Measurements from ENCODE around the gene CHI3L2.
"Not testable (repeated sequence)": the region's sequence is repeated elsewhere in the genome, so short reads cannot be mapped to it uniquely, and the experiment has no call there.

Gene CHI3L2

DNA sequence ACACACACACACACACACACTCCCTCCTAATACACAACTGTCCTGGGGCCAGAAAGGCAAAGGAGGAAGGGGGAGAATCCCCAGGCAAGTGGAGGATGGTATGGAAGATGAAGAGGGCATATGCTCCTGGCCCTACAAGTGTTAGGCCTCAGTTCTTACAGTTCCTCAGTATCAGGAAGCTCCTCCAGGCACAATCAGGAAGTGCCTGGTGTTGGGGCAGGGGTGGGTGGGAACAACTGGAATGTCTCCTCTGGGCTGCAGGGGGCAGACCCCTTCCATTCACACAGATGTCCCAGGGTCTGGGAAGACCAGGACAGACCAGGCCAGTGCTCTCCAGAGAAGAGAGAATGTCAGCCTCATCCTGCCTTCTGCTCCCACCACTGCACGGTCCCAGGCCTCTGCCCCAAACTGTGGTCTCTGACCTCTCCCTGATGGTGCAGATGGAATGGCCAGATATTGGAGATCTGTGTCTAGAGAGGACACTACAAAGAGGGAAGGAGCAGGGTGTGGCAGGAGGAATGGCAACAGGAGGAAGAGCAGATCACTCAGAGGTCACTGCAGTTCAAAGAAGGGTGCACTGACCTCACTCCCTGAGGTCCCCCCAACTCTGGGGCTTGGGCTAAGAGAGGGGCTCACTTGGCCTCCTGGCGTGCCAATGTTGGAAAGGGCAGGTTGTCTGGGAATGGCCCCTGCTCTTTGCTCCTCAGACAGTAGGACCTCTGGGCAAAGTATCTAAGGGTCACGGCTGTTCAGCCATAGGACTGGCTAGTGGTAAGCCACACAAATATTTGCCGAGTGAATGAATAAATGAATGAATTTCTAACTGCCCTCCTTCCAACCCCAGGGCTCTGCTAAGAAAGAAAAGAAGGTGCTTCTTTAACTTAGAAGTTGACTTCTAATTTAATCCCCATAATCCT lies 24.5 kb upstream of the CHI3L2 start:
- DNase-seq, result no peak

DNA sequence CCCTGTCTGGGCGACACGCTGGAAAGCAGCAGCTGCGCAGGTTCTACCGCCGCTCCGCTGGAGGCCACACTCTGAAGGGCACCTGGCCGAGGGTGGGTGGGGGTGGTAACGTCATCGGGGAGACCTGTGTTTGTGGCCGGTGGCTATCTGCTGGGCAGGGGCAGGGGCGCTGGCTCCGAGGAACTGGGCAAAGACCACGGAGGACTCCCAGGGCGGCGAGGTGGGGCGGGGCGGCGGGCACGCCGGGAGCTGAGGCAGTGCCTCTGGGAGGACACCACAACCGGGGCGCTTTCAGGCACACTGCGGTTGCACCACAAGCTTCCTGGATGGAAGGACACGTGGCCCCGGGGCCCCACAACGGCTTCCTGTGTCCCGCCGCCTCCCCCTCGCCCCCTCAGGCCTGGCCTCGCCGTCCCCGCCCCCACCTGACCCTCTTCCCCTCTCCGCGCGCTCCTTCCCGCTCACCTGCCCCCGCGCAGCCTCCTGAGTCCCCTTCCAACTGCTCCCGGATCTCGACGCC lies 23.8 kb upstream of the CHI3L2 start:
- DNase-seq, result peak; percentile 81

DNA sequence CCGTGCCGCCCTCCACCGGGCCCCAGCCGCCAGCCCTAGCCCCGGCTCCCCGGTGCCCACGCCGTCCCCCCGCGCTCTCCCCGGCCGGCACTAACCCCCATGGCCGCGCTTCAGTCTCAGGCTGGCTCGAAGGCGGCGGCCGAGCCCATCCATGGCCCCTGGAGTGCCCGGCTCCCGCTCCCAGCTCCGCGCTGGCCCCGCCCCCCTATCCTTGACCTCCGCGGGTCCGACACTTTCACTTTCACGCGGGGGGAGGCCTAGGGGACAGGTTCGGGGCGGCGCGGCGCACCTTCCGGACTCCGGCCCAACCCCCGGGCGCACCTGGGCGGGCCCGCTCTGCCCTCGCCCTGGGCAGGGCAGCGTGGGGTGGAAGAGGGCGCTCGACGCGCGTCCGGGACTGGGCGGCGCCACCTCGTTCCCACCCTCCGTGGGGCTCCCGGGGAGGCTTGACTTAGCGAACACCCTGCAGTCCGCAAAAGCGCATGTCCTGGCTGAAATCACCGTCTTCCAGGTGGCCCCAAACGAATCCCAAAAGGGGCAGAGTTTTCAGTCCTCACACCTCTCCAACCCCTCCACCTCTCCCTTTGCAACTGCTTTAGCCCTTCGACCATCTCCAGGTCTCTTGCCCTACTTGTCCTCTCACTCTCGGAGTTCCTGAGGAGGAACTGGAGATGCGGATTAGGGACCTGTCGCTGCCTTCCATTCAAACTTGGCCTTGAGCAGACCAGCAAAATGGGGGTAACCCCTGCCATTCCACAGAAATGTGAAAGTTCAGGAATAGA lies 23.1 kb upstream of the CHI3L2 start:
- peak; percentile 73 for DNase-seq

DNA sequence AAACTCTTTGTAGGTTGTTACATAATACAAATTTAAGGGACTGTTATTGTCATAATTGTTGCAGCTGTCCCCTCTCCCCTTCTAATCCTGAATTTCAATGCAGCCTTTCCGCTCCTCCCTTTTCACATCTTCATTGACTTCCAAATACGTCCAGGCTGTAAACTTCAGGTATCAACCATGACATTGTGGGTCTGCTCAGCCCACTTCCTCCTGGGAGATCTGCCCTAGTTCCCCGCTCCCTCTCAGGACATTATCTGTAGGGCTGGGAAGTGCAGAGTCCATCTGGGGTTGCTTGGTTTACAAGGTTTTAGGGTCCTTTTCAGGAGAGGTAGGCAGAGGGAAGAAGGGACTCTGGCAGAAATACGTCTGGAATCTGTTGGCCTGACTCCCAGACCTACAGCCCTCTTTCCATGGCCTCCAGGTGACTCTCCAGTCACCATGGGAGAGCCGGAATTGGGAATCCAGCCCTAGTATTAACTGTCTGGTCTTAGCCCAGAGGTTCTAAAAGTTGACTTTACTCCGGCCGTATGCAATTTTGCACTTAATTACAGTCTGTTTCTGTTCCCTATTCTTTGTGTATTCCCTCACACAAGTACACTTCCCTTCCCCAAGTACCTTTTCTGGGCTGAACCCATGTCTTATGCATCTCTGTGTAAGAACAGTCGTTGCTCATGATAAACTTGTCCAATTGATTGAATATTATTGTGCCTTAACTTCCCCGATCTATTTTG lies 22.4 kb upstream of the CHI3L2 start:
- no peak for DNase-seq

DNA sequence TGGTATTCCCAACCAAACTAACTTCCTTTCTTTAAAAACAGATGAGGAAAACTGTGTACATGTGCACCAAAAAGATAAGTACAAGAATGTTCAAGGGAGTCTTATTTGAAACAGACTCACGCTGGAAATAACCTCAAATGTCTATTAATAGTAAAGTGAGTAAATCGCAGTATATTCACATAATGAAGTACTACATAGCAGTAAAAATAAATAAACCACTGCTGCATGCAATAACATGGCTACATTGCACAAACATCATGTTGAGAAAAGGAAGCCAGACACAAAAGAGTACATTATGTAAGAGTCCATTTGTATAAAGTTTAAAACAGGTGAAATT lies 21.8 kb upstream of the CHI3L2 start:
- DNase-seq, result no peak

DNA sequence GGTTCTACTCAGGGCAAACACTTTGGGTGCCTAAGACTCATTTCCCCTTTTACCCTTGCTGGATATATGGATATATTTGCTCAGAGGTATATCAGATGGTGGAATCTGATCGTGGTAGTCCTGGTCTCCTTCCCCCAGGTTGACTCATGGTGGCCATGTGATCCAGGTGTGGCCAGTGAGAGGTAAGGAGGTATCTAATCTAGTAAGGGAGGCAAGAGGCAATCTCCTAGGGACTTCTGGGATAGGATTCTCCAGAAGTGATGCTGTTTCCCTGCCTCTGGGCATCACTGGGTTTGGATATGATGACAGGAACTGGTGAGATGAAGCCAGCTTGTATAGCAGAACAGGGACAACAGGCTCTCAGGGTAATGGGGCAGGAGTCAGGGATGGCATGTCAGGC lies 18.6 kb upstream of the CHI3L2 start:
- DNase-seq, result no peak

DNA sequence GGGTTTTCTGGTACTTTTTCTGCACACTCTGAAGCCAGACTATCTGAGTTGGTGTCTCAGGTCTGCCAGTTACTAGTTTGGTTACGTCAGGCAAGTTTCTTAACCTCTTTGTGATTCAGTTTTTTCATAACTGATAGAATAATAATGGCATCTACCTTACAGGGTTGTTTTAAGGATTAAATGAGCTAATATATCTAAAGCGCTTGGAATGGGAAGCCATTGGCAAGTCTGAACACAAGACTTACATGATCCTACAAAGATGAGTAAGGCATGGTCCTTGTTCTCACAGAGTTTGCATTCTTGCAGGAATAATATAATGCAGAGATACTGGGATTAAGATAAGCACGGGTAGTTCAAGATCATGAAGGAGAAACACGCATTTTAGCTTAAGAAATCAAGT lies 17.9 kb upstream of the CHI3L2 start:
- DNase-seq, result no peak

DNA sequence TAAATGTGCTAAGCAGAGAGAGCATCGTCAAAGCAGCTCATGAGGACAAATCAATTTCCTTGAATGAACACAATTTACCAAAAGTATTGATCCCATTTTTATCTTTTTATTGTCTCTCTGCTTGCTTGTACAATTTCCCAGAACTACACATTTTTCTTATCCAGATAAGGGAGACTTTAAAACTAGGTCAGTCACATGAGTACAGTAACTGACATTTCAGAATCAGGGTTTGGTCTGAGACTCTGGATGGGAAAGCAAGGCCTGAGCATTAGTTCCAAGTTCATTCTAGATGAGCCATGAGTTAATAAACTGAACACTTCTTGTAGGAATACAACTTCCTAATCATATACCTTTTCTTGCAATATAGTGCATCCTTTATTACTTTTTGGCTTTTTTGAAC lies 15.6 kb upstream of the CHI3L2 start:
- no peak for DNase-seq

DNA sequence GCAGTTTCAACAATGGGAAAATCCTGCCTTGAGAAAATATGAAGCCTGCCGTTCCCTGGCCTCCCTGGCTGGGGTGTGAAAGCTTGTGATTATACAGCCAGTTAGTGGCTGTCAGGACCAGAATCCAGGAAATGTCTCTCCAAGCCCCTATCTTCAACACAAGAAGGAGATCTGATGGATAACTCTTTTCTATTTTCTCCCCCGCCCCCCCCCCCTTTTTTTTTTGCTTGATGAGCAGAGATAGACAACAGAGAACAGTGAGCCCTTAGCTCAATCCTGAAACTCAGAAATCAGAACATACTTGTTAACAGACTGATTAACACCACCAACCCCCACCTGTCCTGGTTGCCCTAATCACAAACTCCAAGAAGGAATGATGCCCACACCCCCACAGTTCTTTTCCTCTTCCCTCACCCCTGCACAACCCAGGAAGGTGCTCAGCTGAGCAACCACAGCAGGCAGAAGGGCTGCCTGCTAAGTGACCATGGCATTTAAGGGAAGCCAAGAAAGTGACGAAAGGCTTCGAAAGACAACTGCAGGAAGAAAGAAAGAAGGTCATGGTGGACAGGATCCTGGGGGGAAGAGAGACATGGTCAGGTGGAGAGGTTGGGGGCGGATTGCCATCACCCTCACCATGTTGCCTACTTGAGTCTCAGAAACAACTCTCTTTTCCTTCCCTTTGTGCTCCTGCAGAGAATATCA lies 14.7 kb upstream of the CHI3L2 start:
- DNase-seq, result no peak

DNA sequence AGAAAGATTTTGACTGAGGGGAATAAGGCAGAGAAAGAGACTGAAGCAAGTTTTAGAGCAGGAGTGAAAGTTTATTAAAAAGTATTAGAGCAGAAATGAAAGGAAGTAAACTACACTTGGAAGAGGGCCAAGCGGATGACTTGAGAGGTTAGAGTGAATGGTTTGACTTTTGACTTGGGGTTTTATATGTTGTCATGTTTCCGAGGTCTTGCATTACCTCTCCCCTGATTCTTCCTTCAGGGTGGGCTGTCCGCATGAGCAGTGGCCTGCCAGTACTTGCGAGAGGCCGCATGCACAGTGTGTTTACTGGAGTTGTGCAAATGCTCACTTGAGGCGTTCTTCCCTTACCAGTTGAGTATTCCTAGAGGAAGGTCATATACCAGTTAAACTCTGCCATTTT lies 14.1 kb upstream of the CHI3L2 start:
- no peak for DNase-seq

DNA sequence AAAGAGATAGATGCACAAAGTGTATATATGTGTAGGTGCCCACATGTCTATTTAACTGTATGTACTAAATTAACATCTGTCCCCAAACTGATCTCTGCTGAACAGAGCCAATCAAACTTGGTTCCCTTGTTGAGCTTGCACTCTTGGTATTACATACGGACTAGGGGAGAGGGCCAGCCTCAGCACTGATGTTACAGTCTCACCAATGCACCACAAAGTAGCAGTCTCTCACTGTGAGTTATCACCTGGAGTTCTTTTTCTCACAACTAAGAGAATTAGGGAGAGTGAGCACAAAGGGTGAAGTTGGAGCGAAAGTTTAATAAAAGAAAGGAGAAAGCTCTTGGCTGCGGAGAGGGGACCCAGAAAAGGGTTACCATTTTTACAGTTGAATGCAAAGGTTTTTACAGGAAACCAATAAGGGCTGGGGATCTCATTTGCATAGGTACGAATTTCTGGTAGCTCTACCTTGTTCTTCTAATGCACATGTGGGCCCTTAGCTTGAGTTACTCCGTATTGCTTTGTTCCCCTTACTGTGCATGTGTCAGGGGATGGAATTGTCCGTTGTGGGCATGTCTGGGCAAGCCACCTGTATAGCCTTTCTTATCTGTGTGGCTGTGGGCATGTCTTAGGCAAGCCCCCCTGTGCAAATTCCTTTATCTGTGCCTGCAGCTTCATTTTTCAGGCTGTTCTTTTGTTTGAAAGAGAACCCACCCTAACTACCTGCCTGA lies 13.3 kb upstream of the CHI3L2 start:
- peak; percentile 66 for DNase-seq

DNA sequence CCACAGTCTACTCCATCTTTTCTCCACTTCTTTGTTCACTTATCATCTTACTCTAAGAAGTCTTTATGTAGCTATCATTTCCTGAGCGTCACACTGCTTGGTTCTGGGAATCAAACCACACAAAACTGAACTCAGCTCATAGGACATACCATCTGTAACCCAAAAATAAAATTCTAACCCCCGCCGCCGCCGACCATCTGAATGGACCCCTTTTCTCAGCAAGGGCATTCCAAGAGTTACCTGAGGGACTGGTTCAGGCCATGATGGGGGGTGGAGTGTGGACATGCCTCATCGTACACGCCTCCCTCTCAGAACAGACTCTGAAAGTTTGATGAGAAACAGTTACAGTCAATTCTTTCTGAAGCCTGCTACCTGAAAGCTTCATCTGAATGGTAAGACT lies 12.6 kb upstream of the CHI3L2 start:
- DNase-seq, result no peak

DNA sequence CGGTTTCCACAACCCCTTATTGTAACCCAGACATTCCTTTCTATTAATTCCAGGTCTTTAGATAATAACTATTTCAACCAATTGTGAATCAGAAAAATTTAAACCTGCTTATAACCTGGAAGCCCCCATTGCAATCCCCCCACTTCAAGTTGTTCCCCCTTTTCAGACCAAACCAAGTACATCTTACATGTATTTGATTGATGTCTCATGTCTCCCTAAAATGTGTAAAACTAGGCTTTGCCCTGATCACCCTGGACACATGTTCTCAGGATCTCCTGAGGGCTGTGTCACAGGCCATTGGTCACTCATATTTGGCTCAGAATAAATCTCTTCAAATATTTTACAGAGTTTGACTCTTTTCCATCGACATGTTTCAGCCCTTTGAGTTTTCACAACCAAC lies 12.2 kb upstream of the CHI3L2 start:
- DNase-seq, result not testable (repeated sequence)

DNA sequence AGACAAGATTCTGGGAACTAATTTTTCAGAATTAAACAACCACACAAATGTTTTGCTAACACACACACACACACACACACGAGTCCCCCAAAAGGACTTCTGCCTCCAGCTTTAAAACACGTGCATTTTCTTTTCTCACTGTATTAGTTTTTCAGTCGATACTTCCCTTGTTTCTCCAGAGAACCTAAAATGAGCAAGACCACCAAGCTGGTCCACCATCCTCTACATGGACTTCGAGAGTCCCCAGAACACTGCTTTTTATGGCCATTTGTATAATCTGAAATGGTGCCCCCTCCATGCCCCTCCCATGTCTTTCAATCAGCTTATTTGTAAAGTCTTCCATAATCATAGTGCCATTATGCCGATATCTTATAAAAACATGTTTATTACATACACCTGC lies 10.8 kb upstream of the CHI3L2 start:
- no peak for DNase-seq

DNA sequence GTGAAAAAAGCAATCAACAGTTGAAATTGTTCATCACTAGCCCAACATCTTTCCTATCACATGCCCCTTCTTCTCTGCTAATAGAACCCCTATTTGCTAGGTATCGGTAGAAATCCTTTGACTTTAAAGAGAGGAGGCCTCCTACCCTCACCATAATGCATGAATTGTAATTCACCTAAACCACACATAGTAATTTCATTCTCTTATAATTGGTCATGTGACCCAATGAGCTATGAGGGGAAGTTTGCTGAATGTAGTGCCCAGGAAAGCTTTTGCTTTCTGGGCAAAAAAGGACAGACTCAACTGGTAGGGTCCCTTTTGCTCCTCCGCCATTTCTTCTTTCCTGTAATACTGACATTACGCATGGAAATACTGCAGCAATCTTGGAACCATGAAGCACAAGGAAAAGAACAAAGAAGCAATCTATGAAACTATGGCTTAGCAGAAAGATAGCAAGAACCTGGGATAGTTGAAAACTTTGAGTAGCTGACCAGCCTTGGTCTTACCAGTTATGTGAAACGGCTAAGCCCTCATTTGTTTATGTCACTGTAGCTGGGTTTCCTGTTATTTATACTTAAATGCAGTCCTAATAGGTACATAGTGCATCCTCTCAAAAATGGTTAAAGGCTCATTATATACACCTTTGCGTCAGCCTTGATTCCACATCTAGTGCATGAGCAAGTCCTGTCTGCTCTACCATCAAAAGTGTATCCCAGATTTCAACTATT lies 10.2 kb upstream of the CHI3L2 start:
- no peak for DNase-seq

DNA sequence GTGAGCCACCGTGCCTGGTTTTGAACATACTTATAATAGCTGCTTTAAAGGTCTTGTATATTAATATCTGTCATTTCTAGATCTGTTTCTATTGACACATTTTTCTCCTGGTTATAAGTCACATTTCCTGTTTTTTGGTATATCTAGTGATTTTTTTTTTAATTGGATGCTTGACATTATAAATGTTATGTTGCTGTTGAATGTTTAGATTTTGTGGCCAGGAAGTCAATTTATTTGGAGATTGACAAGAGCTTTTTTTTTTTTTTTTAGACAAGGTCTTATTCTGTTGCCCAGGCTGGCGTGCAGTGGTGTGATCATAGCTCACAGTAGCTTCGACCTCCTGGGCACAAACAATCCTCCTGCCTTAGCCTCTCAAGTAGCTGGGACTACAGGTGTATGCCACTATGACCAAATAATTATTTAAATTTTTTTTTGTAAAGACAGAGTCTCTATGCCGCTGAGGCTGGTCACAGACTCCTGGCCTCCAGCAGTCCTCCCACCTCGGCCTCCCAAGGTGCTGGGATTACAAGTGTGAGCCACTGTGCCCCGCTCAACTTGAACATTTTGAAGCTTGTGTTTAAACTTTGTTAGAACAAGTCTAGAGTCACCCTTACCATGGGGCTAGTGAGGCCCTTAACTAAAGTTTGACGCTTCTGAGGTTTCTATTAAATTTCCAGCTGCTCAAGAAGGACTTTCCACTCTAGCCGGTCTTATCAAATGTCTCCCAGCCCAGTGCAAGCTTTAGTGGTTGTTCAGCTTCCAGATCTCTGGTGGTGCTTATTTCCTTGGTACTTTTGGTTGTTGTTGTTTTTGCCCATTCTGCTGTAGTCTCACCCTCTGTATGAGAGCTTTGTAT lies 8.6 kb upstream of the CHI3L2 start:
- DNase-seq, result no peak

DNA sequence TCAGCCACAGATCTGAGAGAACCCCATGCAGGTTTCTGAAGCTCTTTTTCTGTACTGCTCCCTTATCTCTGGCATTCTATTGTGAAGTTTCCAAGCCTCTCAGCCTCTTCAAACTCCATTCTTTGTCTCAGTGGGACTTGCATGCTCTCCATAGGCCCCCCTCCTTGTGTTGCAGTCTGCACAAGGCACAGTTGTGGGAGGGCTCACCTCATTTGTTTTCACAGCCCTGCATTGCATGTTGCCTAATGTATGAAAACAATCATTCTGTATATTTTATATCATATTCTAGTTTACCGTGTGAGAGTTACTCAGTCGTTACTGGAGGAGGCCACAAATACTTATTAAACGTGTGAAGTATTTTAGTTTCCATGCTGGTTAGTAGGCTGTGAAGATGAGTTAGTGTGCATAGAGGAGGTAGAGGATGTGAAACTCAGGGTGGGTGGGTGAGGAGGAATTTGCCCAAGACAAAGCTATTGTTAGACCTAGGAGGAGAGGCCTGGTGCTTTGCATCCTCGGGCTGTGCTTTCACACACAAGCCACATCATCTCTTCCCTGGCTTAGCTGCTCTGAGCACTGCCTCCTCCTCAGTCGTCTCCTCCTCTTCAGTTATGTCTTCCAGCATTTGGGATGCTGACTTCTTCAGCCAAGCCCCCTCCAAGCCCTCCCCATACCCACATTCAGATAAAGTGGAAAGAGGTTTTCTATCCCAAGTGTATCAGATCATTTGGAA lies 7.8 kb upstream of the CHI3L2 start:
- DNase-seq, result no peak

DNA sequence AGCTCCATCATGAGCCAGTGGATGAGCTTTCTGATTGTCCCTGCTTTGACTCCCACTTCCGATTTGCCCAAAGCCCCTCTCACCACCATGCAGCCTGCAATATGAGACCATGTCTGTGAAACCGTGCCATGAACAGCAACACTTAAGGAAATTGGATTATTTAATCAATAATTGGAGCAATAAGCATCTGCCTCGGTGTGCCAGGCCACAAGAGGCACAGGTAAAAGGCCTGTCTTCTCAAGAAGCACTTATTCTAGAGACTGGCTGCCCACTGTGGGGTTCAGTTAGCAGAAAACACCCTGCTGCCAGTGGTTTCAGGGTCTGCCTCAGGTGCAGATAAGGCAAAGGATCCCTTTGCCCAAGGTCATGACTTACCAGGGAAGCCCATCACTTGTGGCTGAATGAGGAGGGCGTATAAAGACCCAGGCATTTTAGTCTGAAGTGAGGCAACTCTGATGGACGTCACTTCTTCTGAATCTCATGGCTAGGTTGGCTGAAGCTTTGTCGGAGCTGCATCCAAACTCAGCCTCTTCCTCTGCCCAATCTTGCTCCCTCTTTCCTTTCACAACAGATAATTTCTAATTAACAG lies 7.1 kb upstream of the CHI3L2 start:
- DNase-seq, result no peak

DNA sequence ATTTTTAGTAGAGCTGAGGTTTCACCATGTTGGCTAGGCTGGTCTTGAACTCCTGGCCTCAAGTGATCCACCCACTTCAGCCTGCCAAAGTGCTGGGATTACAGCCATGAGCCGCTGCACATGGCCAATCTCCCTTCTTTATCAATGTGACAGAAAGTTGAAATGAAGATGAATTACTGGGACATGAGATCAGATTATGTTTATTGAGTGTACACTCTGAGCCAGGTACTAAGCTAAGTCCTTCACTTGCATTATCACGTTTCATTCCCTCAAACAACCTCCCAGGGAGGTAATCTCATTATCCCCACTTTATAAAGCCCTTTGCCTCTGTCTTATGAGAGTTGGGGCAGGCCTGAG lies 6.3 kb upstream of the CHI3L2 start:
- no peak for DNase-seq
